Activated T-helper 2 cell treated with anti-CD3 and anti-CD28 coated beads, Interferon-gamma antibody, Interleukin-2, Interleukin-4, amounts not matched to agents 10 μg/mL and 5 μg/mL and 100 μg/mL, durations not matched to agents 14 hours and 24 hours and 36 hours (primary cell): ENCODE results near the gene SRXN1. TPM values are rescaled to one million over a fixed set of nuclear protein-coding genes. Genes with fewer than 3 reads are reported as not detected.

ENCODE experiments used
- DNase-seq: peaks from one replicate; pipeline ENCODE4 v3.0.0; 2021; ENCODE audit warnings: low spot score
- H3K27ac Mint-ChIP-seq: one replicate; pipeline ENCODE4 v1.8.0; 2021; ENCODE audit warnings: mixed read lengths
- H3K27me3 Mint-ChIP-seq: one replicate; pipeline ENCODE4 v1.8.0; 2021; ENCODE audit warnings: low read depth, mixed read lengths
- H3K36me3 Mint-ChIP-seq: one replicate; pipeline ENCODE4 v1.8.0; 2021; ENCODE audit warnings: low read depth, mixed read lengths
- H3K4me1 Mint-ChIP-seq: one replicate; pipeline ENCODE4 v1.8.0; 2021; ENCODE audit warnings: low read depth, mixed read lengths
- H3K4me3 Mint-ChIP-seq: one replicate; pipeline ENCODE4 v1.8.0; 2021; ENCODE audit warnings: low read depth, mild to moderate bottlenecking, moderate library complexity, mixed read lengths
- H3K9me3 Mint-ChIP-seq: one replicate; pipeline ENCODE4 v1.8.0; 2021; ENCODE audit warnings: mixed read lengths
- intact Hi-C: fragments of 100-400 bp; cut with micrococcal nuclease; formaldehyde crosslinking; loops from one replicate; pipeline ENCODE4 v1.15.1; 2023
- total RNA-seq: library from RNA; stranded (reverse); gene quantifications from 2 replicates; pipeline ENCODE4 v1.2.3, GENCODE V29; 2022

SRXN1 gene
- total RNA-seq, 1 donor from 2014 or later = 20.4 TPM

- Mint-ChIP-seq H3K9me3 (no peaks in the 10 kb centered on the region), H3K4me1 (peaks cover 2% of the 10 kb centered on the region), H3K27ac (no peak overlapping the region), H3K4me3 (no peak overlapping the region), H3K27me3 (peaks cover 46% of the 10 kb centered on the region), H3K36me3 (no peaks in the 10 kb centered on the region)
- DNase-seq = no peak
- intact Hi-C loops = no loop called here
Observed at GRCh38 chr20:611047-611842, 41.8 kb downstream of the SRXN1 start.

GRCh38 chr20:610130-611046, 42.6 kb downstream of the SRXN1 start, which contains the start of gene TCF15:
Gene TCF15 (minus strand): TSS chr20:610309. CDS start chr20:610237, 72 bp downstream.
- intact Hi-C loops = no loop called here
- no peaks in the 10 kb centered on the region for H3K36me3 Mint-ChIP-seq
- H3K27ac Mint-ChIP-seq = no peak within 1 kb of the TSS
- H3K9me3 Mint-ChIP-seq = no peaks in the 10 kb centered on the region
- peaks cover 45% of the 10 kb centered on the region for H3K27me3 Mint-ChIP-seq
- no peak for DNase-seq
- peaks cover 2% of the 10 kb centered on the region for H3K4me1 Mint-ChIP-seq
- no peak within 1 kb of the TSS for H3K4me3 Mint-ChIP-seq

GRCh38 chr20:609371-609964, 43.5 kb downstream of the SRXN1 start:
- Mint-ChIP-seq H3K9me3 (no peaks in the 10 kb centered on the region), H3K36me3 (no peaks in the 10 kb centered on the region), H3K4me1 (peaks cover 2% of the 10 kb centered on the region), H3K27me3 (peaks cover 44% of the 10 kb centered on the region), H3K27ac (no peak overlapping the region), H3K4me3 (no peak overlapping the region)
- intact Hi-C loops = no loop called here
- no peak for DNase-seq

- Mint-ChIP-seq H3K36me3 (no peaks in the 10 kb centered on the region), H3K9me3 (no peaks in the 10 kb centered on the region), H3K27ac (no peak overlapping the region), H3K4me3 (no peak overlapping the region), H3K4me1 (peaks cover 2% of the 10 kb centered on the region), H3K27me3 (peaks cover 44% of the 10 kb centered on the region)
- DNase-seq = no peak
- intact Hi-C loops = no loop called here
Observed at GRCh38 chr20:608970-609369, 44.0 kb downstream of the SRXN1 start.

- Mint-ChIP-seq H3K27ac (no peak overlapping the region), H3K27me3 (peaks cover 31% of the 10 kb centered on the region), H3K9me3 (no peaks in the 10 kb centered on the region), H3K4me1 (peaks cover 2% of the 10 kb centered on the region), H3K36me3 (no peaks in the 10 kb centered on the region), H3K4me3 (no peak overlapping the region)
- DNase-seq = no peak
- intact Hi-C loops = no loop called here
Observed at GRCh38 chr20:607476-607875, 45.5 kb downstream of the SRXN1 start.

GRCh38 chr20:605237-605636, 47.8 kb downstream of the SRXN1 start:
- intact Hi-C loops = no loop called here
- H3K27me3 Mint-ChIP-seq = peaks cover 14% of the 10 kb centered on the region
- no peak overlapping the region for H3K27ac Mint-ChIP-seq
- peaks cover 2% of the 10 kb centered on the region for H3K4me1 Mint-ChIP-seq
- no peaks in the 10 kb centered on the region for H3K9me3 Mint-ChIP-seq
- H3K36me3 Mint-ChIP-seq = no peaks in the 10 kb centered on the region
- DNase-seq = no peak
- H3K4me3 Mint-ChIP-seq = no peak overlapping the region

- intact Hi-C loops = no loop called here
- H3K27me3 Mint-ChIP-seq = peaks cover 8% of the 10 kb centered on the region
- H3K36me3 Mint-ChIP-seq = no peaks in the 10 kb centered on the region
- peaks cover 2% of the 10 kb centered on the region for H3K4me1 Mint-ChIP-seq
- H3K9me3 Mint-ChIP-seq = no peaks in the 10 kb centered on the region
- H3K27ac Mint-ChIP-seq = no peak overlapping the region
- H3K4me3 Mint-ChIP-seq = no peak overlapping the region
- no peak for DNase-seq
Observed at GRCh38 chr20:603116-603640, 49.8 kb downstream of the SRXN1 start.

GRCh38 chr20:602111-602970, 50.7 kb downstream of the SRXN1 start:
- H3K4me3 Mint-ChIP-seq = no peak overlapping the region
- H3K4me1 Mint-ChIP-seq = no peaks in the 10 kb centered on the region
- H3K27ac Mint-ChIP-seq = no peak overlapping the region
- intact Hi-C loops = no loop called here
- H3K9me3 Mint-ChIP-seq = no peaks in the 10 kb centered on the region
- no peaks in the 10 kb centered on the region for H3K36me3 Mint-ChIP-seq
- H3K27me3 Mint-ChIP-seq = peaks cover 4% of the 10 kb centered on the region
- DNase-seq = no peak

- Mint-ChIP-seq H3K4me3 (no peak overlapping the region), H3K36me3 (no peaks in the 10 kb centered on the region), H3K27me3 (peaks cover 2% of the 10 kb centered on the region), H3K27ac (no peak overlapping the region), H3K4me1 (no peaks in the 10 kb centered on the region), H3K9me3 (no peaks in the 10 kb centered on the region)
- DNase-seq = no peak
- intact Hi-C loops = no loop called here
Observed at GRCh38 chr20:600736-601135, 52.3 kb downstream of the SRXN1 start.

- intact Hi-C loops = no loop called here
- no peaks in the 10 kb centered on the region for H3K36me3 Mint-ChIP-seq
- no peak overlapping the region for H3K27ac Mint-ChIP-seq
- H3K9me3 Mint-ChIP-seq = no peaks in the 10 kb centered on the region
- peaks cover 2% of the 10 kb centered on the region for H3K27me3 Mint-ChIP-seq
- no peak for DNase-seq
- no peak overlapping the region for H3K4me3 Mint-ChIP-seq
- no peaks in the 10 kb centered on the region for H3K4me1 Mint-ChIP-seq
Observed at GRCh38 chr20:600141-600540, 52.9 kb downstream of the SRXN1 start.

- Mint-ChIP-seq H3K4me3 (no peak overlapping the region), H3K27ac (no peak overlapping the region), H3K36me3 (no peaks in the 10 kb centered on the region), H3K27me3 (no peaks in the 10 kb centered on the region), H3K4me1 (no peaks in the 10 kb centered on the region), H3K9me3 (no peaks in the 10 kb centered on the region)
- no peak for DNase-seq
- intact Hi-C loops = no loop called here
Observed at GRCh38 chr20:598133-598850, 54.7 kb downstream of the SRXN1 start.
